GM10266 (cell line): ENCODE results near the gene RND3.

Experiments used
- DNase-seq: peaks from one replicate; pipeline ENCODE4 v3.0.0; 2012; ENCODE audit errors: extremely low spot score
- CTCF ChIP-seq: IDR thresholded peaks from 2 replicates; pipeline ENCODE4 v1.5.1; 2012; ENCODE audit warnings: mild to moderate bottlenecking, low read depth; ENCODE audit not compliant: control insufficient read depth, insufficient read depth; ENCODE audit errors: missing control alignments

RND3 gene

GRCh38 chr2:150491943-150492342 lies 4.5 kb upstream of the RND3 start:
- no peak for DNase-seq
- no peak for TF ChIP-seq CTCF

GRCh38 chr2:150491430-150491829 lies 4.0 kb upstream of the RND3 start:
- no peak for DNase-seq
- no peak for TF ChIP-seq CTCF

GRCh38 chr2:150490466-150490865 lies 3.0 kb upstream of the RND3 start:
- no peak for TF ChIP-seq CTCF
- DNase-seq: no peak

GRCh38 chr2:150486539-150487484 lies 655 bp downstream of the RND3 start:
- no peak for DNase-seq
- TF ChIP-seq CTCF: no peak

- no peak for TF ChIP-seq CTCF
- DNase-seq: no peak
These were observed 1.5 kb downstream of the RND3 start for GRCh38 chr2:150485871-150486538.

GRCh38 chr2:150485114-150485870 lies 2.2 kb downstream of the RND3 start:
- no peak for DNase-seq
- TF ChIP-seq CTCF: no peak
